Measurements from ENCODE around the gene TVP23B.
"Not testable (repeated sequence)": the region's sequence is repeated elsewhere in the genome, so short reads cannot be mapped to it uniquely, and the experiment has no call there.

The TVP23B gene

GRCh38 chr17:18780991-18781718 is at the start of gene TVP23B:
Gene TVP23B, plus strand, starts transcription at chr17:18781183. Its CDS starts 111 bp downstream, at chr17:18781294.
- DNase-seq (ENCODE audit: low read depth), result peak; percentile 92

GRCh38 chr17:18732438-18732837 is 48.5 kb upstream of the TVP23B start:
- DNase-seq (ENCODE audit: low read depth), result not testable (repeated sequence)

DNA sequence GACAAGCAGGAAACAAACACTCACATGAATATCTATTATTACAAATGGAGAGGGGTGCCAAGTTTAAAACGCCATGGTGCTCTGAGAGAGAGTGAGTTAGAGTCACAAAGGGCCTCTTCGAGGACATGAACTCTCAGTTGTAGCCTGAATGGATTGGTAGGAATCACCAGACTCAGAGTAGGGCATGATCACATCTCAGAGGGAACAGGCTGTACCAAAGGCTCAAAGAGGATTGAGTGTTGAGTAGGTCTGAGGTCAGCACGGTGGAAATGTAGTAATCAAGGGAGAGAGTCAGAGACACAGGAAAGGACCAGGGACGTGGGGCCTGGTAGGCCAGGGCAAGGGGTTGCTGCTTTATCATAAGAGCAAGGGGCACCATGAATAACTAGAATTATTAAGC is 47.6 kb upstream of the TVP23B start:
- not testable (repeated sequence) for DNase-seq (ENCODE audit: low read depth)

DNA sequence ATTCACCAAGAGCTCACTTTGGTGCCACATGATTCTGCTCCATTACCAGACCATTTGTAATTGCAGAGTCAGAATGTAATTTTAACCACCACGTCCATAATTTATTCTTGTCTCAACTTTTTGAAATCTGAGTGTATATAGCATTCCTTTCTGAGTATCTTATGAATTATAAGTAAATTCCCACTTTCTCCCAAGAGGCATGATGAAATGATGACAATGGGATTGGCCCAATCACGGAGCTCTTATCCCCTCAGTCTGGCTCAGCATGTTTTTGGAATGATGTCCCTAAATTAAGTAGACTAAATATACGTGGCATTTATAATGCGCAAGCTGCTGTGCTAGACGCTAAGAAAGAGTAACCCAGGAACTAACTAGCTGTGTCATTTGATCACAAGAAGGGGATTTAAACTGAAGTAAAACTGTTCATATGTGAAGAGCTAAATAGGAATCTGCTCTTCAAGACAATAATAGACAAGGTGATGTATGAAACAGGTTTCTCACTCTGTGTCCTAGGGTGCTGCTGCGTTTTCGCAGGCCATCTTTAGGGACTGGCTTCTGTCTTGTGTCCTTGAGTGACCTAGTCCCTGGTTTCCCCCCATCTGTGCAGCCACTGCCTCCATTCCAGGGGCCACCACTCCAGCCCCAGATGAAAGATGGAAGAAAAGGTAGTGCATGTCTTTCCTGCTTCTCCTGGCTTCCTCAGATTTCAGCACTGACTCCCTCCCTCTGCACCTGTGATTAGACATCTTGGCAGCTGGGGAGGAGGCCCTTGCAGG is 41.2 kb upstream of the TVP23B start:
- DNase-seq (ENCODE audit: low read depth), result not testable (repeated sequence)

DNA sequence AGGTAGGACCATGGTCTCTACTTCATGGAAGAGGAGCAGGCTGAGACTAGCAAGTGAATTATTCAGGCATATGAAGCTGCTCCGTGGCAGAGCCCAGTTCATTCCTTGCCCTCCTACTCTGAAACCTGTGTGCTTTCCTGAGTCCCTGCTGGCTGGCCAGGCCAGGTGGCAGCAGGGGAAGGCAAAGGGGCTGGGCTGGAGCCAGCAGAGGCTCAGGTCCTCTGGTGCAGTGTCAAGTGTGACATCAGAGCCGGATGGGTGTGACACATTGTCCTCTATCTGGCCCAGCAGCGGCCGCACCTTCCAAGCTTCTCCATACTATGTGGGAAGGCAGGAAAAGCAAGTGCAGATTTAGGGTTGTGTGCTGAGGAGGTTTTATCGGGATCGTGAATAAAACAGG is 39.8 kb upstream of the TVP23B start:
- not testable (repeated sequence) for DNase-seq (ENCODE audit: low read depth)

DNA sequence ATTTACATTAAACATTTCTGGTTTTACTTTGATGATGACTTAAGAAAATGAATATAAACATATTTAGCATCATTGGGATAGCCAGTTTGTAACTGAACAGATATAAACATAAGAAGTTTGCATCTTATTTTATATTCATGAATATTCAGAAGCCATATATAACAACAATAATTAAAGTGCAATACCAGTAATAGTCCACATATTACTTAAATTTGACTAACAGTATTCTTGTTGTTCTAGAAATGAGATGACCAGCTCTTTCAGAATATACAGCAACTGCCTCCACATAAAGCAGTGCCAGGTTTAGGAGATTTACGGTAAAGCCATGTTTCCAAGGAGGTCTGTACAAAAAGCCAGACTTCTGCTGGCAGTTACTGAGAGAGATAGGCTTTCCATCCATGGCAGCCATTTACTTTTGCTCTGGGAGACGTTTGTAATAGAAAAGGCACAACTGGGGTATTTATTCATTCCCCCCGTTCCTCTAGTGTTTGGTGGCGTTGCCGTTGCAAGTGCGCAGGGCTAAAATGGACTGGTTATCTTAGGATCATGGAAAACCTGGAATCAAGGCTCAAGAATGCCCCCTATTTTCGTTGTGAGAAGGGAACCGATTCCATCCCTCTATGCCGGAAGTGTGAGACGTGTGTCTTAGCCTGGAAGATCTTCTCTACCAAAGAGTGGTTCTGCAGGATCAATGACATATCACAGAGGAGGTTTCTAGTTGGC is 37.1 kb upstream of the TVP23B start, which contains the start of gene FBXW10:
Gene FBXW10, plus strand, starts transcription at position 356 of the 723 bp plus-strand sequence. Its CDS starts 191 bp downstream, at position 547.
- DNase-seq (ENCODE audit: low read depth), result not testable (repeated sequence)

DNA sequence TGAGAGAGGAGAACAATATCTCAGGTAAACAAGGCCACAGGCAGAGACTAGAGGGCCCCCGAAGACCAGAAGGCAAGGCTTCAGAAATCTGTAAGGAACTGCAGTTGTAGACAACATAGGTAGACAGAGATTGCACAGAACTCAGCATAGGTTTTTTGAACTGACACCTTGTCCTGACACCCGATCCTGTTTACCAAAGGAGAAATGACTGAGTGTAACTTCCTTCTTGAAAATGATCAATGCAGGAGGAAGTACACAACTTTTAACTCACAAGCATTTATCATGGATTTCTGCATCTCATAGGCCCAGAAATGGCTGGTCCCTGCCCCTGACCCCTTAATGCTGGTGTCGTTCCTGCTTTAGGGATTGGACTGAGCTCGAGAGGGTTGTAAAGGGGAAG is 36.3 kb upstream of the TVP23B start:
- not testable (repeated sequence) for DNase-seq (ENCODE audit: low read depth)

GRCh38 chr17:18746551-18746950 is 34.4 kb upstream of the TVP23B start:
- not testable (repeated sequence) for DNase-seq (ENCODE audit: low read depth)

GRCh38 chr17:18747501-18747900 is 33.5 kb upstream of the TVP23B start:
- not testable (repeated sequence) for DNase-seq (ENCODE audit: low read depth)

DNA sequence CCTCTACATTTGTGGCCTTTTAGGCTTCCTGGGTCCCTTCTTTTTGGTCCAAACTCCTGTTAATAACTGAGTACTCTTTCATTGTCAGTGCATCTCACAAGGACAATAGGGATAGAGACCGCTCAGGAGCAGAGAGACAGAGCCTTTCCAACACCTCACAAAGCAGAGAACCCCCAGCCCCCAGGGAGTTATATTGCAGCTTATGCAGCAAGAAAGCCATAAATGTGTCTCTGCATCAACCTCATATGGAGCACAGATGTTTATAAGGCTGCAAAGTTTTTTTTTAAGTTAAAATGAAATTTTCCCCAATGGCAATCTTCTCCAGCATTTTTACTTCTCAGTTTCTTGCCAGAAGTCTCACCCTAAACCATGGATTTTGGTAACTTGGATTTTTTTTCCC is 30.7 kb upstream of the TVP23B start:
- not testable (repeated sequence) for DNase-seq (ENCODE audit: low read depth)

- not testable (repeated sequence) for DNase-seq (ENCODE audit: low read depth)
Observed at GRCh38 chr17:18753829-18754409, 27.1 kb upstream of the TVP23B start.

GRCh38 chr17:18755969-18756368 is 25.0 kb upstream of the TVP23B start:
- DNase-seq (ENCODE audit: low read depth), result not testable (repeated sequence)

GRCh38 chr17:18757368-18758044 is 23.5 kb upstream of the TVP23B start:
- not testable (repeated sequence) for DNase-seq (ENCODE audit: low read depth)

DNA sequence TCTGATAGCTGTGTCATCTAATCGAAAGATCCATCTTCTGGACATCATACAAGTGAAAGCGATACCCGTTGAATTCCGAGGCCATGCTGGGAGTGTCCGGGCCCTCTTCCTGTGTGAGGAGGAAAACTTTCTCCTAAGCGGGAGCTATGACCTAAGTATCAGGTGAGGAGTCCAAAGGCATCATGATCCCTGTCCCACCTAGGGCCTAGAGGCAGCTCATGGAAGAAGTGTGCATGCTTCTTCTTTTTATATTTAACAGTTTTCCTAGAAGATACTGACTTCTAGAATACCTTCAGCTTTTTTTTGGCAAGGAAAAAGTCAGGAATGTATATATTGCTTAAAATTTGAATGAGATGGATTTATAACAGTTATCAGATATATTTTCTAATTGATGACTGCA is 22.6 kb upstream of the TVP23B start:
- not testable (repeated sequence) for DNase-seq (ENCODE audit: low read depth)

DNA sequence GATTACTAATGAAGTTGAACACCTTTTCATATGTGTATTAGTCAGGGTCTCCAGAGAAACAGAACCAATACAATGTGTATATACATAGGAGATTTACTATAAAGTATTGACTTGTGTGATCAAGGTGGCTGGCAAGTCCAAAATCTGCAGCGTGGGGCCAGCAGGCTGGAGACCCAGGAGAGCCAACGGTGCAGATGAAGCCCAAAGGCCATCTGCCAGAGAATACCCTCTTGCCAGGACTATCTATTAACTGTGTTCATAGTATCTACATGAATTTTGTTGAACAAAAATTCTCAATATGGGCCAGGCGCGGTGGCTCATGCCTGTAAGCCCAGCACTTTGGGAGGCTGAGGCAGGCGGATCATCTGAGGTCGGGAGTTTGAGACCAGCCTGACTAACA is 20.8 kb upstream of the TVP23B start:
- DNase-seq (ENCODE audit: low read depth), result not testable (repeated sequence)

DNA sequence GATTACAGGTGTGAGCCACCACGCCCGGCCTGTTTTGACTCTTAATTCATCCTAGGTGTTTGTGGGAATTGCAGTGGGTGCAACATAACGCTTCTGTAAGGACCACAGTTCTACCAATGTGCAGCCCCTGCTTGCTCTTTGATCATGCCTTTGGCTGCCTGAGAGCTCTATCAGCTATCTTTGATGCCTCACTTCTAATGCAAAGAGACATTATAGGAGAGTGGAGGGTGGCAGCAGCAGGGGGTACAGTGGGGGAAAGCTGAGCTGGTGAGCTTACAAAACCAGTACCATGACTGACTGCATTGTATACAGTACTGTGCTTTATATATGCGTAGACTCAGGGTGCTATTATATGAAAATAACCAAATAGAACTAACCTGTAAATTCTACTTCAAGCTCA is 10.4 kb upstream of the TVP23B start:
- DNase-seq (ENCODE audit: low read depth), result not testable (repeated sequence)

- not testable (repeated sequence) for DNase-seq (ENCODE audit: low read depth)
Observed at GRCh38 chr17:18771066-18771465, 9.9 kb upstream of the TVP23B start.

- no peak for DNase-seq (ENCODE audit: low read depth)
Observed at GRCh38 chr17:18772471-18772870, 8.5 kb upstream of the TVP23B start.

DNA sequence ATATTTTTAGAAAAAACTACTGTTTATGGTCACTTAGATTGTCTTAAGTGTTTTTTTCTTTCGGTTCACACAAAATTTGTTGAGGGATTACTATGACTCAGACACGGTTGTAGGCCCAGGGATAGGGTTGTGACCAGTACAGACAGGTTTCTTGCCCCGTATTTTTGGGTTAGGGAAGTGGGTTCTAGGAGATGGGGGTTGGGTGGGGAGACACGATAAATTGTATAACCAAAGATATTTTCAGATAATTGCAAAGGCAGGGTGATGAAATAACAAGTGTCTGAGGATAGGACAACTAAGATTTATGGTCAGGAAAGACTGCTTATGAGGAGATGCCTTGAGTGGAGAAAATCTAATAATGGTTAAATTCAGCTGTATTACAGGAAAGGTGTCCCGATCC is 822 bp downstream of the TVP23B start:
- not testable (repeated sequence) for DNase-seq (ENCODE audit: low read depth)

- not testable (repeated sequence) for DNase-seq (ENCODE audit: low read depth)
Observed at GRCh38 chr17:18785933-18786332, 5.0 kb downstream of the TVP23B start.

- DNase-seq (ENCODE audit: low read depth), result not testable (repeated sequence)
Observed at GRCh38 chr17:18786890-18787289, 5.9 kb downstream of the TVP23B start.
